ENCODE results near the gene PSMD4.
"Not testable (repeated sequence)": the region's sequence is repeated elsewhere in the genome, so short reads cannot be mapped to it uniquely, and the experiment has no call there.

The PSMD4 gene

GRCh38 chr1:151275341-151275740 is 20.8 kb downstream of the PSMD4 start:
- not testable (repeated sequence) for DNase-seq

GRCh38 chr1:151277249-151277648 is 22.7 kb downstream of the PSMD4 start:
- DNase-seq, result no peak

GRCh38 chr1:151281225-151281968 is 26.9 kb downstream of the PSMD4 start:
- peak; percentile 95 for DNase-seq

- peak; percentile 99 for DNase-seq
Measured at GRCh38 chr1:151281969-151282882, 27.7 kb downstream of the PSMD4 start, which contains the start of gene ZNF687. Gene ZNF687 (plus strand): TSS chr1:151282299. CDS start chr1:151286292, 3,993 bp downstream.

GRCh38 chr1:151282883-151283725 is 28.6 kb downstream of the PSMD4 start:
- no peak for DNase-seq

- no peak for DNase-seq
Measured at GRCh38 chr1:151284013-151284577, 29.6 kb downstream of the PSMD4 start.

GRCh38 chr1:151286619-151287340 is 32.2 kb downstream of the PSMD4 start:
- no peak for DNase-seq

GRCh38 chr1:151287341-151287699 is 32.8 kb downstream of the PSMD4 start:
- no peak for DNase-seq

- DNase-seq, result no peak
Measured at GRCh38 chr1:151287767-151288500, 33.4 kb downstream of the PSMD4 start.

- no peak for DNase-seq
Measured at GRCh38 chr1:151288502-151288901, 34.0 kb downstream of the PSMD4 start.

GRCh38 chr1:151289080-151289935 is 34.8 kb downstream of the PSMD4 start:
- DNase-seq, result no peak

- DNase-seq, result no peak
Measured at GRCh38 chr1:151289991-151290708, 35.6 kb downstream of the PSMD4 start.

- no peak for DNase-seq
Measured at GRCh38 chr1:151290709-151291303, 36.3 kb downstream of the PSMD4 start.

GRCh38 chr1:151292207-151293030 is 37.9 kb downstream of the PSMD4 start:
- no peak for DNase-seq

- no peak for DNase-seq
Measured at GRCh38 chr1:151293093-151293492, 38.6 kb downstream of the PSMD4 start.

- no peak for DNase-seq
Measured at GRCh38 chr1:151294742-151295462, 40.4 kb downstream of the PSMD4 start.

- DNase-seq, result no peak
Measured at GRCh38 chr1:151309811-151310323, 55.3 kb downstream of the PSMD4 start.

Data from stimulated activated CD4-positive, alpha-beta T cell treated with anti-CD3 and anti-CD28 coated beads, Interleukin-4, amount 100 ng/mL, for 1 hour (primary cell).